ENCODE measurements around the gene RMI2. TPM values are rescaled to one million over a fixed set of nuclear protein-coding genes. Genes with fewer than 3 reads are reported as not detected.
"Not testable (repeated sequence)": the region's sequence is repeated elsewhere in the genome, so short reads cannot be mapped to it uniquely, and the experiment has no call there.

Gene RMI2
- total RNA-seq, 2 experiments from 2014 or later: 50.1 to 56.1 TPM

GRCh38 chr16:11353158-11353557 is 7.9 kb downstream of the RMI2 start:
- H3K27me3 Mint-ChIP-seq: peaks cover 4% of the 10 kb centered on the region
- H3K4me1 Mint-ChIP-seq: peaks cover 54% of the 10 kb centered on the region

DNA sequence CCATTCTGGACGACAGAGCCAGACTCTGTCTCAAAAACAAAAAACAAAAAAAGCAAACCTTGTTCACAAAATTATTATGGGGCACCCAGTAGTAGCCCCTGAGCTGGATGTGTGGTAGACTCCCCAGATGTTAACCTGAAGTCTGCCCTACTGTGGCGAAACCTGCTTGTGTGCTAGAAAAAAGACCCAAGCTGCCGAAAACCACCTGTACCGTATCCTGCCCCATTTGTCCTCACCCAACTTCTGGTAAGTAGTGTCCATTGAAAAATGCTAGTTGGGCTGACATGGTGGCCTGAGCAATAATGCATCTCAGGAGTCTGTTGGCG is 9.1 kb downstream of the RMI2 start:
- Mint-ChIP-seq H3K4me3 (peak overlapping the region; percentile 63), H3K9me3 (peaks cover 2% of the 10 kb centered on the region), H3K36me3 (peaks cover 32% of the 10 kb centered on the region), H3K27me3 (peaks cover 4% of the 10 kb centered on the region), H3K4me1 (peaks cover 58% of the 10 kb centered on the region), H3K27ac (peak overlapping the region; percentile 93)
- no peak for DNase-seq

More at GRCh38 chr16:11353158-11353557, 7.9 kb downstream of the RMI2 start:
- peak overlapping the region; percentile 6 for H3K27ac Mint-ChIP-seq
- DNase-seq: no peak
- H3K36me3 Mint-ChIP-seq: peaks cover 32% of the 10 kb centered on the region
- no peak overlapping the region for H3K4me3 Mint-ChIP-seq
- peaks cover 2% of the 10 kb centered on the region for H3K9me3 Mint-ChIP-seq

GRCh38 chr16:11354733-11355574 is 9.7 kb downstream of the RMI2 start:
- peaks cover 2% of the 10 kb centered on the region for H3K9me3 Mint-ChIP-seq

DNA sequence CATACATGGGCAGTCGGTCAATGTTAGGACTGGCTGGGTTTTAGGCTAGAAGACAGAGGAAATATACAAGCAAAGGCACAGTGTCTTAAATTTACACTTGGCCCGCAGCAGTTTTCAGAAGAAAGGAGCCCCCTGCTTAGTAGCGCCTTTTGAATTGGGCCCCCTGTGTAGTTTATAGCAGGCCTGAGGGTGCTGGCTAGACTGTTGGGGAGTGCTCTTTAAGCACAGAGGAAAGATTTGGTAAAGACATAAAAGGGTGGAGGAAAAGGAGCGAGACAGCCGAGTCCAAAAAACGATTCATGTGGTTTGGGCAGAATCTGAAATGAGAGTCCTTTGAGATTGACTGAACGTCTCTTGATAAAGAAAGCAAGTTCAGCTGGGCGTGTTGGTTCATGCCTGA is 10.6 kb downstream of the RMI2 start:
- Mint-ChIP-seq H3K27ac (peak overlapping the region; percentile 93), H3K4me3 (peak overlapping the region; percentile 63), H3K4me1 (peaks cover 54% of the 10 kb centered on the region), H3K36me3 (peaks cover 31% of the 10 kb centered on the region), H3K27me3 (peaks cover 13% of the 10 kb centered on the region), H3K9me3 (peaks cover 2% of the 10 kb centered on the region)
- DNase-seq: no peak

More at GRCh38 chr16:11354733-11355574, 9.7 kb downstream of the RMI2 start:
- H3K27me3 Mint-ChIP-seq: peaks cover 4% of the 10 kb centered on the region
- peak; percentile 87 for DNase-seq
- peak overlapping the region; percentile 63 for H3K4me3 Mint-ChIP-seq
- peak overlapping the region; percentile 93 for H3K27ac Mint-ChIP-seq
- peaks cover 54% of the 10 kb centered on the region for H3K4me1 Mint-ChIP-seq
- peaks cover 32% of the 10 kb centered on the region for H3K36me3 Mint-ChIP-seq

- Mint-ChIP-seq H3K4me3 (no peak overlapping the region), H3K27me3 (peaks cover 20% of the 10 kb centered on the region), H3K36me3 (peaks cover 25% of the 10 kb centered on the region), H3K4me1 (peaks cover 57% of the 10 kb centered on the region), H3K9me3 (peaks cover 2% of the 10 kb centered on the region), H3K27ac (no peak overlapping the region)
- peak; percentile 38 for DNase-seq
Observed at GRCh38 chr16:11356573-11357331, 11.5 kb downstream of the RMI2 start.

DNA sequence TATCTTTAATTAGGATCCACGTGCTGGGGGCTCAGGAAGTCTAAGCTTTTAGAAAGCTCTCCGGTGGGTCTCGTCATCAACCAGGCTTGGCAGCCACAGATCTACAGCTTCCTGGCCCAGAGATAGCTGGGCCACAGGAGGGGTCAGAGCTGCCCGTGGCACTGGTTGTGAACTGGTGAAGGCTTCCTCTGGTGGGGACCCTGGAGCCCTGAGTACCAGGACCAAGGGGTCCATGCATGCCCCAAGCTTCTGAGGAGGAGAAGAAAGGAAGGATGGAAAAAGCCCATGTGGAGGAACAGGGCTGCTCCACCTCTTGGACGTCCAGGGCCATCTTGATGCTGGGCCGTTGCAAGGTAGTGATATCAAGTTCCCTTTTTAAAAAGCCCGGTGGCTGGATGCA is 13.3 kb downstream of the RMI2 start:
- Mint-ChIP-seq H3K27ac (no peak overlapping the region), H3K4me1 (peaks cover 62% of the 10 kb centered on the region), H3K36me3 (peaks cover 10% of the 10 kb centered on the region), H3K9me3 (no peaks in the 10 kb centered on the region), H3K4me3 (no peak overlapping the region), H3K27me3 (peaks cover 20% of the 10 kb centered on the region)
- no peak for DNase-seq

GRCh38 chr16:11359370-11359769 is 14.1 kb downstream of the RMI2 start:
- no peak for DNase-seq
- Mint-ChIP-seq H3K4me1 (peaks cover 57% of the 10 kb centered on the region), H3K27me3 (peaks cover 20% of the 10 kb centered on the region), H3K4me3 (no peak overlapping the region), H3K9me3 (no peaks in the 10 kb centered on the region), H3K36me3 (peaks cover 5% of the 10 kb centered on the region), H3K27ac (no peak overlapping the region)

- Mint-ChIP-seq H3K36me3 (no peaks in the 10 kb centered on the region), H3K9me3 (no peaks in the 10 kb centered on the region), H3K4me3 (no peak overlapping the region), H3K4me1 (peaks cover 53% of the 10 kb centered on the region), H3K27me3 (peaks cover 20% of the 10 kb centered on the region), H3K27ac (no peak overlapping the region)
- no peak for DNase-seq
Observed at GRCh38 chr16:11360641-11361373, 15.5 kb downstream of the RMI2 start.

DNA sequence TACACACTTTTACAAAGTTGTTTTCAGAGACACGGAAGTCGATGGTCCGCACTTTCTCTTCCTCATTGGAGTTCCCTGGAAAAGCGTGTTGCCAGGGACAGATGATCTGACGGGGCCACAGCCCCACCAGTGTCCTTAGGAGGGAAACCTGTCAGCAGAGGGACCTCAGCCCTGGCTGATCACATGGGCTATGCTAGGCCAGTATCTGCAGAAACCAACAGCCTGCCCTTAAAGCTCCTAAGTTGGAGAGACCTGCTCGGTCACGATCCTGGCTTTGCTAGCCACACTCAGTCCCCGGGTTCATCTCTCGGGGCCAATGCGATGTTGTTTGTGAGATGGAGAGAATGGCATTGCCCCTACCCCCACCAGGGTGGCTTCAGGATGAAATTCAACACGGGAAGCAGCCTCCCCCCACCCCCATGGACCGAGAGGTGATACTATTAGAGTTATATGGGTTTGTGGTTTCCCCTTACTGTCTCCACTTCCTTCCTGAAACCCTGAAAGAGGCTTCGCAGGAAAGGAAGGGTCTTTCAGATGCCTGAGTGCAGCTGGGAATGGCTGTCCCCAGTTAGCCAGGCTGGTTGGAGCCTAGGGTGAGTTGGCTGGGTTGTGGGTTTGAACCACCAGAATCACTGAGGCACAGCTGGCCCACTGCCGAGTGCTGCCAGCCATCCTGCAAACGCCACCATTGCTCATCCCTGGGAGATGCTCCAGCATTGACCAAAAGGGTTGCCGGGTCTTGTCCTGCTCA is 16.6 kb downstream of the RMI2 start:
- H3K36me3 Mint-ChIP-seq: no peaks in the 10 kb centered on the region
- H3K4me3 Mint-ChIP-seq: peak overlapping the region; percentile 54
- peaks cover 43% of the 10 kb centered on the region for H3K4me1 Mint-ChIP-seq
- H3K9me3 Mint-ChIP-seq: no peaks in the 10 kb centered on the region
- peak overlapping the region; percentile 49 for H3K27ac Mint-ChIP-seq
- DNase-seq: peak; percentile 33
- H3K27me3 Mint-ChIP-seq: peaks cover 20% of the 10 kb centered on the region

- Mint-ChIP-seq H3K36me3 (no peaks in the 10 kb centered on the region), H3K9me3 (no peaks in the 10 kb centered on the region), H3K27ac (no peak overlapping the region), H3K4me3 (no peak overlapping the region), H3K27me3 (peaks cover 16% of the 10 kb centered on the region), H3K4me1 (peaks cover 40% of the 10 kb centered on the region)
- DNase-seq: no peak
Observed at GRCh38 chr16:11363927-11364258, 18.6 kb downstream of the RMI2 start.

- Mint-ChIP-seq H3K9me3 (no peaks in the 10 kb centered on the region), H3K36me3 (no peaks in the 10 kb centered on the region), H3K4me3 (no peak overlapping the region), H3K27me3 (no peaks in the 10 kb centered on the region), H3K4me1 (peaks cover 30% of the 10 kb centered on the region), H3K27ac (no peak overlapping the region)
- no peak for DNase-seq
Observed at GRCh38 chr16:11367483-11367906, 22.2 kb downstream of the RMI2 start.

GRCh38 chr16:11370084-11370931 is 25.0 kb downstream of the RMI2 start:
- Mint-ChIP-seq H3K9me3 (no peaks in the 10 kb centered on the region), H3K4me3 (no peak overlapping the region), H3K27ac (no peak overlapping the region), H3K4me1 (peaks cover 11% of the 10 kb centered on the region), H3K36me3 (no peaks in the 10 kb centered on the region), H3K27me3 (no peaks in the 10 kb centered on the region)
- DNase-seq: no peak

- not testable (repeated sequence) for DNase-seq, H3K4me3 Mint-ChIP-seq, H3K36me3 Mint-ChIP-seq, H3K9me3 Mint-ChIP-seq, H3K27ac Mint-ChIP-seq, H3K27me3 Mint-ChIP-seq
- peaks cover 11% of the 10 kb centered on the region for H3K4me1 Mint-ChIP-seq
Observed at GRCh38 chr16:11370932-11371279, 25.6 kb downstream of the RMI2 start.
